ENCODE results near the gene SLC32A1. TPM values are rescaled to one million over a fixed set of nuclear protein-coding genes. Genes with fewer than 3 reads are reported as not detected.

SLC32A1 gene
- total and polyA plus RNA-seq, 2 of the 13 experiments (the other 11 are each of a cell fraction or from before 2014, with no cell fraction given): not detected

DNA sequence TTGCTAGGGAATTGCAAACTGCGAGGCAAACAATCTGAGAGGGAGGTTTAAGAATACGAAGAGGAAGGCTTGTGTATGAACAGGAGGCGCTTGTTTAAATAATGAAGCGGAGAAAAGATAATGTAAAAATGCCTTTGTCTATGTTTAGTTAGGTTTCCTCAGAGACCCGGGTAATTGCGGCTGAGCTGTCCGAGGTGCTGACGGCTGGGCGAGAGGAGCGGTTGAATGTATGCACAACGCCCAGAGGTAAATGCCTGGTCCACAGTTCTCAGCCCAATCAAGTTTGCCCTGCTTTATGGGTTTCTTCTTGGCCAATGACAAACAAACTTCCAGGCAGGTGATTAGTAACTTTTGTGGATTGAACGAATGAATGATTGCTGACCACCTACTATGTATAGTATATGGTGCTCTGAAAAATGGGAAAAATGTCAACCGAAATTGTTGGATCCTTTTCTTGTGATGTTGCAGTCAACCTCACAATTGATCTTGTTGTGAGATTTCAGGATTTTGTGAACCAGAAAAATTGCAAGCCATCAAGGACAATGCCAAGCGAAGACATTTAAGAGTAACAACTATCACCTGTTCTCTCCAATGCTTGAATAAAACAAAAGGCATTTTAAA lies 38.3 kb upstream of the SLC32A1 start (continued):
- TF ChIP-seq SP4 (CRISPR knock-in tag; IDR thresholded peaks at IDR 0.05): 0 out of 2 replicates have a peak, but pooled peaks have one; percentile 40
- no peak; the same call in 1 of the 2 replicates for TF ChIP-seq RORA (CRISPR knock-in tag; IDR thresholded peaks at IDR 0.05)
- TF ChIP-seq, protein P1, sequence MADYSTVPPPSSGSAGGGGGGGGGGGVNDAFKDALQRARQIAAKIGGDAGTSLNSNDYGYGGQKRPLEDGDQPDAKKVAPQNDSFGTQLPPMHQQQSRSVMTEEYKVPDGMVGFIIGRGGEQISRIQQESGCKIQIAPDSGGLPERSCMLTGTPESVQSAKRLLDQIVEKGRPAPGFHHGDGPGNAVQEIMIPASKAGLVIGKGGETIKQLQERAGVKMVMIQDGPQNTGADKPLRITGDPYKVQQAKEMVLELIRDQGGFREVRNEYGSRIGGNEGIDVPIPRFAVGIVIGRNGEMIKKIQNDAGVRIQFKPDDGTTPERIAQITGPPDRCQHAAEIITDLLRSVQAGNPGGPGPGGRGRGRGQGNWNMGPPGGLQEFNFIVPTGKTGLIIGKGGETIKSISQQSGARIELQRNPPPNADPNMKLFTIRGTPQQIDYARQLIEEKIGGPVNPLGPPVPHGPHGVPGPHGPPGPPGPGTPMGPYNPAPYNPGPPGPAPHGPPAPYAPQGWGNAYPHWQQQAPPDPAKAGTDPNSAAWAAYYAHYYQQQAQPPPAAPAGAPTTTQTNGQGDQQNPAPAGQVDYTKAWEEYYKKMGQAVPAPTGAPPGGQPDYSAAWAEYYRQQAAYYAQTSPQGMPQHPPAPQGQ (CRISPR knock-in tag; IDR thresholded peaks at IDR 0.05; ENCODE audit: borderline replicate concordance): no peak
- peak; percentile 63; the same call in 1 of the 2 replicates for TF ChIP-seq ZNF564 (CRISPR knock-in tag; IDR thresholded peaks at IDR 0.05)
- TF ChIP-seq ZNF224 (CRISPR knock-in tag; IDR thresholded peaks at IDR 0.05): peak; percentile 67; the same call in 1 of the 2 replicates
- no peak for TF ChIP-seq NR2F6 (IDR thresholded peaks at IDR 0.05)
- TF ChIP-seq NR2F6 (CRISPR knock-in tag; IDR thresholded peaks at IDR 0.05): peak; percentile 70
- peak; percentile 83; the same call in 1 of the 2 replicates for TF ChIP-seq FOXK1 (CRISPR knock-in tag; IDR thresholded peaks at IDR 0.05; ENCODE audit: borderline replicate concordance, low read depth)
- peak; percentile 97 for TF ChIP-seq KLF15 (CRISPR knock-in tag; IDR thresholded peaks at IDR 0.05; ENCODE audit: borderline replicate concordance)
- TF ChIP-seq, protein P2, sequence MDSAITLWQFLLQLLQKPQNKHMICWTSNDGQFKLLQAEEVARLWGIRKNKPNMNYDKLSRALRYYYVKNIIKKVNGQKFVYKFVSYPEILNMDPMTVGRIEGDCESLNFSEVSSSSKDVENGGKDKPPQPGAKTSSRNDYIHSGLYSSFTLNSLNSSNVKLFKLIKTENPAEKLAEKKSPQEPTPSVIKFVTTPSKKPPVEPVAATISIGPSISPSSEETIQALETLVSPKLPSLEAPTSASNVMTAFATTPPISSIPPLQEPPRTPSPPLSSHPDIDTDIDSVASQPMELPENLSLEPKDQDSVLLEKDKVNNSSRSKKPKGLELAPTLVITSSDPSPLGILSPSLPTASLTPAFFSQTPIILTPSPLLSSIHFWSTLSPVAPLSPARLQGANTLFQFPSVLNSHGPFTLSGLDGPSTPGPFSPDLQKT (CRISPR knock-in tag; IDR thresholded peaks at IDR 0.05; ENCODE audit: borderline replicate concordance): peak; percentile 45; the same call in 1 of the 2 replicates
- no peak for TF ChIP-seq AGO1 (IDR thresholded peaks at IDR 0.05; ENCODE audit: low read depth, low read length, poor library complexity, severe bottlenecking)
- TF ChIP-seq HCFC1 (IDR thresholded peaks at IDR 0.05; ENCODE audit: low read depth, low read length): peak; percentile 39; the same call in 1 of the 2 replicates
- TF ChIP-seq ZNF775 (CRISPR knock-in tag; IDR thresholded peaks at IDR 0.05; ENCODE audit: borderline replicate concordance): 0 out of 2 replicates have a peak, but pooled peaks have one; percentile 74
- TF ChIP-seq NAIF1 (CRISPR knock-in tag; IDR thresholded peaks at IDR 0.05; ENCODE audit: borderline replicate concordance): no peak
- peak; percentile 45; the same call in 1 of the 2 replicates for TF ChIP-seq HHEX (CRISPR knock-in tag; IDR thresholded peaks at IDR 0.05)
- TF ChIP-seq ZFP1 (CRISPR knock-in tag; IDR thresholded peaks at IDR 0.05): peak; percentile 91; the same call in 1 of the 2 replicates
- TF ChIP-seq NR2F1 (CRISPR knock-in tag; IDR thresholded peaks at IDR 0.05): peak in 1 of 2 experiments; percentile 23; a peak in 1 of 4 replicates
- no peak for TF ChIP-seq HNRNPL (IDR thresholded peaks at IDR 0.05; ENCODE audit: low read depth, low read length)
- TF ChIP-seq NFE2 (CRISPR knock-in tag; IDR thresholded peaks at IDR 0.05): peak; percentile 47; the same call in 1 of the 2 replicates
- TF ChIP-seq ZNF350 (CRISPR knock-in tag; IDR thresholded peaks at IDR 0.05; ENCODE audit: borderline replicate concordance, low read depth): no peak
- TF ChIP-seq, protein P3, sequence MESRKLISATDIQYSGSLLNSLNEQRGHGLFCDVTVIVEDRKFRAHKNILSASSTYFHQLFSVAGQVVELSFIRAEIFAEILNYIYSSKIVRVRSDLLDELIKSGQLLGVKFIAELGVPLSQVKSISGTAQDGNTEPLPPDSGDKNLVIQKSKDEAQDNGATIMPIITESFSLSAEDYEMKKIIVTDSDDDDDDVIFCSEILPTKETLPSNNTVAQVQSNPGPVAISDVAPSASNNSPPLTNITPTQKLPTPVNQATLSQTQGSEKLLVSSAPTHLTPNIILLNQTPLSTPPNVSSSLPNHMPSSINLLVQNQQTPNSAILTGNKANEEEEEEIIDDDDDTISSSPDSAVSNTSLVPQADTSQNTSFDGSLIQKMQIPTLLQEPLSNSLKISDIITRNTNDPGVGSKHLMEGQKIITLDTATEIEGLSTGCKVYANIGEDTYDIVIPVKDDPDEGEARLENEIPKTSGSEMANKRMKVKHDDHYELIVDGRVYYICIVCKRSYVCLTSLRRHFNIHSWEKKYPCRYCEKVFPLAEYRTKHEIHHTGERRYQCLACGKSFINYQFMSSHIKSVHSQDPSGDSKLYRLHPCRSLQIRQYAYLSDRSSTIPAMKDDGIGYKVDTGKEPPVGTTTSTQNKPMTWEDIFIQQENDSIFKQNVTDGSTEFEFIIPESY (CRISPR knock-in tag; IDR thresholded peaks at IDR 0.05): peak; percentile 46; the same call in 1 of the 2 replicates
- TF ChIP-seq CC2D1A (CRISPR knock-in tag; IDR thresholded peaks at IDR 0.05): 0 out of 2 replicates have a peak, but pooled peaks have one; percentile 93
- 0 out of 2 replicates have a peak, but pooled peaks have one; percentile 53 for TF ChIP-seq SPEN (CRISPR knock-in tag; IDR thresholded peaks at IDR 0.05; ENCODE audit: low read depth)
- TF ChIP-seq AHR (CRISPR knock-in tag; IDR thresholded peaks at IDR 0.05): peak; percentile 98
- TF ChIP-seq YEATS4 (CRISPR knock-in tag; IDR thresholded peaks at IDR 0.05; ENCODE audit: borderline replicate concordance): peak; percentile 72
- peak; percentile 72; the same call in 1 of the 2 replicates for TF ChIP-seq SIX1 (CRISPR knock-in tag; IDR thresholded peaks at IDR 0.05; ENCODE audit: borderline replicate concordance)
